ENCODE measurements around the gene ZNF146.

- TF ChIP-seq CTCF (IDR thresholded peaks at IDR 0.05) (no peak), POLR2A (IDR thresholded peaks at IDR 0.05) (no peak), EP300 (IDR thresholded peaks at IDR 0.05) (no peak), POLR2AphosphoS5 (IDR thresholded peaks at IDR 0.05) (no peak)
These were observed 31.7 kb upstream of the ZNF146 start for GRCh38 chr19:36183245-36183628.

Data from upper lobe of left lung (tissue), 4 donors.